Neuron (in vitro differentiated cells): ENCODE data around the gene DNTT.

Experiments
- H2AFZ ChIP-seq: one replicate; pipeline ENCODE4 v1.6.1; 2013; ENCODE audit warnings: low read depth, mild to moderate bottlenecking, inconsistent platforms, low read length, moderate library complexity
- H3K27me3 ChIP-seq: one replicate; pipeline ENCODE4 v1.6.1; 2013; ENCODE audit warnings: low read length; ENCODE audit not compliant: insufficient read depth
- H3K36me3 ChIP-seq: one replicate; pipeline ENCODE4 v1.6.1; 2013; ENCODE audit warnings: low read length; ENCODE audit not compliant: insufficient read depth
- H3K4me1 ChIP-seq: one replicate; pipeline ENCODE4 v1.6.1; 2013; ENCODE audit warnings: low read length; ENCODE audit not compliant: insufficient read depth
- H3K4me3 ChIP-seq: 2 replicates; pipeline ENCODE4 v1.5.1; 2013; ENCODE audit warnings: mild to moderate bottlenecking, low read length, moderate library complexity
- H3K9me3 ChIP-seq: one replicate; pipeline ENCODE4 v1.6.1; 2013; ENCODE audit warnings: low read length

Gene DNTT

DNA sequence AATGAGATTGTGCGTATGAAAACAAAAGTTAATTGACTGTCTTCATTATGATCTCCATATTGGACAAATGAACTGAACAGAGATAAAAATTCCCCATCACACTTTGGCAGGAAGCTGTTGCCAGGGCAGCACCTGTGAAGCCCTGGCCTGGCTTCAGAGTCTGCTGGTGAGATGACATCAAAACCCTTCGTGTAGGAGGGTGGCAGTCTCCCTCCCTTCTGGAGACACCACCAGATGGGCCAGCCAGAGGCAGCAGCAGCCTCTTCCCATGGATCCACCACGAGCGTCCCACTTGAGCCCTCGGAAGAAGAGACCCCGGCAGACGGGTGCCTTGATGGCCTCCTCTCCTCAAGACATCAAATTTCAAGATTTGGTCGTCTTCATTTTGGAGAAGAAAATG is at the start of gene DNTT:
DNTT (plus strand) TSS at position 205 of the 400 bp plus-strand sequence; CDS start at position 269, 64 bp downstream.
- Histone ChIP-seq H3K27me3 (peaks cover 7% of the 10 kb centered on the region), H3K4me3 (no peak within 1 kb of the TSS), H3K36me3 (no peaks in the 10 kb centered on the region), H3K4me1 (peaks cover 8% of the 10 kb centered on the region), H2AFZ (no peak within 1 kb of the TSS), H3K9me3 (no peaks in the 10 kb centered on the region)

DNA sequence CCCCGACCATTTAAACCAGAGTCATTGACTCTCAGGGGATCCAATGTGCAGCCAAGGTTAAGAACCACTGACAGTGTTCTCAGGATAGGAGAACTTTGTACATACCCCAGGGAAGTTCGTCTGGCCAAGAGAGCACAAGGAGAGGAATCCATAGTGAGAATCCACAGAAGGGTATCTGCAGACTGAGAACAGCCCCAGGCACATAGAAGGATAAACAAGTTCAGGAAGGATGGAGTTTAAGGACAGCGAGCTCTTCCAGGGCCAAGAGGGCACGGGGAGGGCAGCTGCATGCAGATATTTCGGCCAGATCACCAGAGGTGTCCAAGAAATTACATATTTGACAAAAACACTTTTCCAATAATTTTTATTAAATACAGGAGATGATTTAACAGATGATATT is 49.3 kb upstream of the DNTT start:
- Histone ChIP-seq H3K4me3 (no peak overlapping the region), H3K36me3 (no peaks in the 10 kb centered on the region), H2AFZ (no peak overlapping the region), H3K27me3 (peaks cover 2% of the 10 kb centered on the region), H3K4me1 (peaks cover 1% of the 10 kb centered on the region), H3K9me3 (no peaks in the 10 kb centered on the region)

DNA sequence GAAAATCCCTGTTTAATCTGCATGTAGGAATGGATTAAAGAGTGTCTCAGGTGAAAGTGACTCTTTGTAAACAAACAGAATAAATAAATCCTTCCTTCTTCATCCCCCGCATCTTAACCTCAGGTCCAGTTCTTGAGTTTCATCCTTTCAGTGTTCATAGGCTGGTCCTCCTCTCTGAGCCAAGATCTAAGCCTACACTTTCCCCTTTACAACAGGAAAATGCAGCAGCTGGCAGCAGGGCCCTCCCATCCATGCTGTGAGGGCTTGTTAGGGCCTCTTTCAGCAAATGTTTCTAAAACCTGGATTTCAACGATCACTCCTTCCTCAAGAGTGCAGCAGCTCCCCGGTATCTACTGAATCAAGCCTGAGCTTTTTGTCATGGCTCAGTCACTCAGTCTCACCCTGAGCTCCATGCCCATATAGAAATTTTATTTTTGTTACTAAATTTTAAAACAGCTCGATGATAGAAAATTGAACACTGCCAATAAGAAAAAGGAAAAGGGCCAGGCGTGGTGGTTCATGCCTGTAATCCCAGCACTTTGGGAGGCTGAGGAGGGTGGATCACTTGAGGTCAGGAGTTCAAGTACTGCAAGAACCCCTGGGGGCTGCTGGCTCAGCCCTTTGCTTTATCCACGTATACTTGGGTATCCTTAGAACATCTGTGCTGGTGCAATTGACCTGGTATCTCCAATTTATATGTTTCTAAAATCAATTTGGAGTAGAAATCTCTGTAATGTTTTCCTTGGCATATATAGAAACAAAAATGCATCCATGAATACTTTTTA is 48.5 kb upstream of the DNTT start:
- H3K9me3 ChIP-seq: no peaks in the 10 kb centered on the region
- no peak overlapping the region for H2AFZ ChIP-seq
- H3K36me3 ChIP-seq: no peaks in the 10 kb centered on the region
- H3K4me1 ChIP-seq: peaks cover 3% of the 10 kb centered on the region
- peaks cover 2% of the 10 kb centered on the region for H3K27me3 ChIP-seq
- H3K4me3 ChIP-seq: no peak overlapping the region

GRCh38 chr10:96257944-96258343 is 46.3 kb upstream of the DNTT start:
- H3K4me1 ChIP-seq: peaks cover 3% of the 10 kb centered on the region
- H2AFZ ChIP-seq: no peak overlapping the region
- no peaks in the 10 kb centered on the region for H3K36me3 ChIP-seq
- H3K9me3 ChIP-seq: no peaks in the 10 kb centered on the region
- H3K27me3 ChIP-seq: no peaks in the 10 kb centered on the region
- no peak overlapping the region for H3K4me3 ChIP-seq

DNA sequence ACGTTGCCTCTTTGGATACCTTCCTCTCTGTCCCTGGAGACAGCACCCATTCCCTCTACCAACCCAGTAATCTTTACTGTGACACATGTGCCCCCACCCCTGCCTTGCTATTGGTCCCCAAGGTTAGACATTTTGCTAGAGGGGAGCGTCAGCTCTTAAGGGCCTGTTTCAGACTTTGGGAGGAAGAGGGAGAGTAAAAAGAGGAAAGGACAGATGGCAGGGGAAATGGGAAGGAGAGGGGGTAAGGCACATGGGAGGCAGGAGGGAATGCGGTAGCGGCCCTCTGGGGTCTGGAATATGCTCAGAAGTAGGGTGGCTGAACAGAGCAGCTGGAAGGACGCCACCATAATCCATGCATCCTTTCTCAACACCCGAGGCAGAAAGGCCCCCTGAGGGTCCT is 45.1 kb upstream of the DNTT start:
- no peak overlapping the region for H2AFZ ChIP-seq
- H3K27me3 ChIP-seq: no peaks in the 10 kb centered on the region
- no peaks in the 10 kb centered on the region for H3K36me3 ChIP-seq
- peaks cover 3% of the 10 kb centered on the region for H3K4me1 ChIP-seq
- no peak overlapping the region for H3K4me3 ChIP-seq
- no peaks in the 10 kb centered on the region for H3K9me3 ChIP-seq

DNA sequence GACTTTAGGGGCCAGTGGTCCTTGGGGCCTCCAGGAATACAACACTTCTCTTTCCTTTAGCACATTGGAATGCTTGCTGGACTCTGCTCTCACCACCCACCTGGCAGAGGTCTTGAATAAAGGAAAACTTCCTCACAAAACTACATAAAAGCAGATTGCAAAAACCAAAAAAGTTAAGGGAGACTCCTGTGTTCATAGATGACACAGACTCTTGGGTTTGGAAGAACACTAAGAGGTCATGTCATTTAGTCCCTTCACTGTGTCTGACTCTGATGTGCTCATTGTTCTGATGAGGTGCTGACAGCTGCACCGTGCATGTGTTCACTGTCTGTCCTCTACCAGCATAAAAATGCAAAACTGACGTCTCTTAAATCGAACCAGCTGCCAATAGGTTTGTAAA is 44.2 kb upstream of the DNTT start:
- H3K9me3 ChIP-seq: no peaks in the 10 kb centered on the region
- H3K4me1 ChIP-seq: peaks cover 3% of the 10 kb centered on the region
- no peaks in the 10 kb centered on the region for H3K27me3 ChIP-seq
- H3K36me3 ChIP-seq: no peaks in the 10 kb centered on the region
- no peak overlapping the region for H2AFZ ChIP-seq
- H3K4me3 ChIP-seq: no peak overlapping the region

GRCh38 chr10:96261132-96261531 is 43.1 kb upstream of the DNTT start:
- no peaks in the 10 kb centered on the region for H3K27me3 ChIP-seq
- peaks cover 3% of the 10 kb centered on the region for H3K4me1 ChIP-seq
- H2AFZ ChIP-seq: no peak overlapping the region
- H3K4me3 ChIP-seq: no peak overlapping the region
- H3K9me3 ChIP-seq: no peaks in the 10 kb centered on the region
- no peaks in the 10 kb centered on the region for H3K36me3 ChIP-seq

DNA sequence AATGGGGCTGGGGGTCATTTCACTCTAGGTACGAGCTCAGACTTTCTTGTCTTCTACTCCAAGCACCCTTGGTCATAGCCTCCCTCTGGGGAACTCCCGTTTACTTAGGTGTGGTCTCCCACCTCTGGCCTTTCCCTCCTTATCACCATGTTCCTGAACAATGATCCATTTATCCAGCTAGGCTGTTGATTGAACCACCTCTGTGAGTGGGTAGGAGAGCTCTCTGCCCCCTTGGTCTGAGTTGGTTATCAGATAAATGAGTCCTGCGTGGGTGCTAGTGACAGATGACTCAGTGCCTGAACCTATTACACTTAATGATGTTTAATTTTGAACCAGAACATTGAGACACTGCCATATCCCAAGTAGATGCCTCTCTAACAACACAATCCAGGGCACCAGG is 42.3 kb upstream of the DNTT start:
- H3K4me3 ChIP-seq: no peak overlapping the region
- H3K36me3 ChIP-seq: no peaks in the 10 kb centered on the region
- no peaks in the 10 kb centered on the region for H3K9me3 ChIP-seq
- no peaks in the 10 kb centered on the region for H3K27me3 ChIP-seq
- H2AFZ ChIP-seq: no peak overlapping the region
- peaks cover 3% of the 10 kb centered on the region for H3K4me1 ChIP-seq

DNA sequence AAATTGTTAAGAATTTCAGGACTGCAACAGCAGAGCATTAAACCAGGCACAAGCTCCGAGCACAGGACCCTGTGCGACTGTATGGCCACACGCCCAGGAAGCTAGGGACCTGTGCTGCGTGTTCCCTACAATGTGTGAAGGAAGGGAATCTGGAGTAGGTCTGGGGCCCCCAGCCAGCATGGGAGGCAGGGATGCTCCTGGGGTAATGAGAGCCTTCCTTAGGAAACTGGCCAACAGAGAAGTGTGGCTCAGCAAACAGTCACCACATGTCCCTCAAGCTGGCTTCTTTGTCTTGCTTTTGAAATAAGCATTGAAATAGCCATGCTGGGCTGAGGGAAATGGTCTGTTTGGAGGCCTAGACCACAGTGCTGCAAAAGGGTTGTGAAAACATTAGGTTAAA is 41.1 kb upstream of the DNTT start:
- Histone ChIP-seq H2AFZ (no peak overlapping the region), H3K9me3 (no peaks in the 10 kb centered on the region), H3K4me1 (peaks cover 3% of the 10 kb centered on the region), H3K27me3 (no peaks in the 10 kb centered on the region), H3K36me3 (no peaks in the 10 kb centered on the region), H3K4me3 (no peak overlapping the region)

- H3K4me3 ChIP-seq: no peak overlapping the region
- H3K9me3 ChIP-seq: no peaks in the 10 kb centered on the region
- peaks cover 3% of the 10 kb centered on the region for H3K4me1 ChIP-seq
- H3K36me3 ChIP-seq: no peaks in the 10 kb centered on the region
- H3K27me3 ChIP-seq: no peaks in the 10 kb centered on the region
- H2AFZ ChIP-seq: no peak overlapping the region
These were observed 40.6 kb upstream of the DNTT start for GRCh38 chr10:96263669-96264068.

- H3K9me3 ChIP-seq: no peaks in the 10 kb centered on the region
- H3K4me3 ChIP-seq: no peak overlapping the region
- H2AFZ ChIP-seq: no peak overlapping the region
- H3K4me1 ChIP-seq: peaks cover 2% of the 10 kb centered on the region
- peaks cover 2% of the 10 kb centered on the region for H3K27me3 ChIP-seq
- H3K36me3 ChIP-seq: no peaks in the 10 kb centered on the region
These were observed 39.3 kb upstream of the DNTT start for GRCh38 chr10:96264938-96265337.

DNA sequence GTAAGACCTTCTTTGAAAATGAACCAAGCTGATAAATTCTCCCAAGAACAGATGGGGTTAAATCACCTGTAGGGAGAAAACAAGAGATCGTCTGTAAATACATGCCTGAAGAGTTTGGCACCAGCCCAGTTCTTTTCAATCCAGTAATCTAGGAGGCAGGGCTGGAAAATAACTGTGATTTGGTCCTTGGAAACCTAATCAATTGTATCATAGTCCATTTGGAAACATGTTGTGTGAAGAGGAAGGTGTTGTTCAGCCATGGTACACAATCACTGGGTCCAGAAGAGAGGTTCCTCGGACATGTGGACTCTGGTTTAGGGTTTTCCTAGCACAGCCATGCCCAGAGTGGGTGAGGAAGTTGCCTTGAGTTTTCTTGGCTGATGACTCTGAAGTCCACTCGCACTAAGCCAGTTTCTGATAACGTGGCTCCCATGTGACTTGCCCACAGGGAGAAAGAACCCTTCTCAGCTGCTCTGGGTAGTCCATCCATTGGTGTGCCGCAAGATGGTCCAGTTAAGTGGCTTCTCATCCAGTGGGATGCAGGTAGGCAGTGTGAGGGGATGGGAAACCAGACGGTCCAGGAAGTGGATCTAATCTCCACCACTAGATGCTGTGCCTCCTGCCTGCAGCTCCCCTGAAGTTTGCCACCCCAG is 38.0 kb upstream of the DNTT start:
- Histone ChIP-seq H3K4me1 (no peaks in the 10 kb centered on the region), H2AFZ (no peak overlapping the region), H3K9me3 (no peaks in the 10 kb centered on the region), H3K36me3 (no peaks in the 10 kb centered on the region), H3K27me3 (peaks cover 2% of the 10 kb centered on the region), H3K4me3 (no peak overlapping the region)

GRCh38 chr10:96267234-96267705 is 37.0 kb upstream of the DNTT start:
- Histone ChIP-seq H3K27me3 (peaks cover 4% of the 10 kb centered on the region), H3K36me3 (no peaks in the 10 kb centered on the region)

More at GRCh38 chr10:96267234-96267705, 37.0 kb upstream of the DNTT start:
- Histone ChIP-seq H2AFZ (no peak overlapping the region), H3K4me3 (no peak overlapping the region), H3K4me1 (no peaks in the 10 kb centered on the region), H3K9me3 (no peaks in the 10 kb centered on the region)
